ENCODE measurements around the gene SUPT3H. TPM values are rescaled to one million over a fixed set of nuclear protein-coding genes. Genes with fewer than 3 reads are reported as not detected.

The SUPT3H gene
- total and polyA plus RNA-seq, 2 donors from 2014 or later = 10.1 to 12.5 TPM

GRCh38 chr6:45084257-45084656 lies 293.5 kb downstream of the SUPT3H start:
- peaks cover 0 to 2% (median 0%) of the 10 kb centered on the region in 3 donors for H3K9me3 ChIP-seq (ENCODE audit: control insufficient read depth in 2 of 3, insufficient read depth in 1 of 3, low read length in 3 of 3)
- TF ChIP-seq CTCF (IDR thresholded peaks at IDR 0.05; ENCODE audit: borderline replicate concordance, extremely low read depth, insufficient read depth) = no peak
- intact Hi-C loops (cut with DNase I) = no loop called here
- H3K27ac ChIP-seq (ENCODE audit: low read depth in 2 of 2, low read length in 2 of 2) = no peak overlapping the region
- FAIRE-seq (no peak), DNase-seq (no peak)
- no peak overlapping the region for H3K4me3 ChIP-seq (ENCODE audit: low read length in 3 of 3)
- H3K36me3 ChIP-seq (ENCODE audit: control insufficient read depth in 2 of 3, insufficient read depth in 3 of 3, low read length in 3 of 3) = no peaks in the 10 kb centered on the region
- no peak overlapping the region for H3K9ac ChIP-seq (ENCODE audit: low read length in 3 of 3)
- H3K4me1 ChIP-seq (ENCODE audit: control insufficient read depth in 2 of 3, insufficient read depth in 2 of 3, low read depth in 1 of 3, low read length in 3 of 3) = no peaks in the 10 kb centered on the region
- no peaks in the 10 kb centered on the region for H3K27me3 ChIP-seq (ENCODE audit: control insufficient read depth, insufficient read depth, low read length)

GRCh38 chr6:45082091-45082490 lies 295.6 kb downstream of the SUPT3H start:
- H3K27ac ChIP-seq (ENCODE audit: low read depth in 2 of 2, low read length in 2 of 2) = no peak overlapping the region
- H3K9ac ChIP-seq (ENCODE audit: low read length in 3 of 3) = no peak overlapping the region
- FAIRE-seq (no peak), DNase-seq (no peak)
- H3K27me3 ChIP-seq (ENCODE audit: control insufficient read depth, insufficient read depth, low read length) = no peaks in the 10 kb centered on the region
- peaks cover 0 to 14% (median 0%) of the 10 kb centered on the region in 3 donors for H3K9me3 ChIP-seq (ENCODE audit: control insufficient read depth in 2 of 3, insufficient read depth in 1 of 3, low read length in 3 of 3)
- H3K4me1 ChIP-seq (ENCODE audit: control insufficient read depth in 2 of 3, insufficient read depth in 2 of 3, low read depth in 1 of 3, low read length in 3 of 3) = no peaks in the 10 kb centered on the region
- no peak overlapping the region for H3K4me3 ChIP-seq (ENCODE audit: low read length in 3 of 3)
- intact Hi-C loops (cut with DNase I) = no loop called here
- TF ChIP-seq CTCF (IDR thresholded peaks at IDR 0.05; ENCODE audit: borderline replicate concordance, extremely low read depth, insufficient read depth) = no peak
- no peaks in the 10 kb centered on the region for H3K36me3 ChIP-seq (ENCODE audit: control insufficient read depth in 2 of 3, insufficient read depth in 3 of 3, low read length in 3 of 3)

- FAIRE-seq (no peak), DNase-seq (no peak)
- H3K9me3 ChIP-seq (ENCODE audit: control insufficient read depth in 2 of 3, insufficient read depth in 1 of 3, low read length in 3 of 3) = peaks cover 0 to 14% (median 0%) of the 10 kb centered on the region in 3 donors
- H3K36me3 ChIP-seq (ENCODE audit: control insufficient read depth in 2 of 3, insufficient read depth in 3 of 3, low read length in 3 of 3) = no peaks in the 10 kb centered on the region
- no peak overlapping the region for H3K4me3 ChIP-seq (ENCODE audit: low read length in 3 of 3)
- H3K4me1 ChIP-seq (ENCODE audit: control insufficient read depth in 2 of 3, insufficient read depth in 2 of 3, low read depth in 1 of 3, low read length in 3 of 3) = no peaks in the 10 kb centered on the region
- no peak overlapping the region for H3K9ac ChIP-seq (ENCODE audit: low read length in 3 of 3)
- H3K27me3 ChIP-seq (ENCODE audit: control insufficient read depth, insufficient read depth, low read length) = no peaks in the 10 kb centered on the region
- no peak overlapping the region for H3K27ac ChIP-seq (ENCODE audit: low read depth in 2 of 2, low read length in 2 of 2)
- no peak for TF ChIP-seq CTCF (IDR thresholded peaks at IDR 0.05; ENCODE audit: borderline replicate concordance, extremely low read depth, insufficient read depth)
- intact Hi-C loops (cut with DNase I) = no loop called here
These were observed 296.1 kb downstream of the SUPT3H start for GRCh38 chr6:45081634-45082033.

- TF ChIP-seq CTCF (IDR thresholded peaks at IDR 0.05; ENCODE audit: borderline replicate concordance, extremely low read depth, insufficient read depth) = no peak
- H3K36me3 ChIP-seq (ENCODE audit: control insufficient read depth in 2 of 3, insufficient read depth in 3 of 3, low read length in 3 of 3) = no peaks in the 10 kb centered on the region
- H3K4me3 ChIP-seq (ENCODE audit: low read length in 3 of 3) = no peak overlapping the region
- H3K9me3 ChIP-seq (ENCODE audit: control insufficient read depth in 2 of 3, insufficient read depth in 1 of 3, low read length in 3 of 3) = peaks cover 0 to 14% (median 0%) of the 10 kb centered on the region in 3 donors
- no peaks in the 10 kb centered on the region for H3K27me3 ChIP-seq (ENCODE audit: control insufficient read depth, insufficient read depth, low read length)
- FAIRE-seq (no peak), DNase-seq (no peak)
- H3K27ac ChIP-seq (ENCODE audit: low read depth in 2 of 2, low read length in 2 of 2) = no peak overlapping the region
- H3K4me1 ChIP-seq (ENCODE audit: control insufficient read depth in 2 of 3, insufficient read depth in 2 of 3, low read depth in 1 of 3, low read length in 3 of 3) = no peaks in the 10 kb centered on the region
- intact Hi-C loops (cut with DNase I) = no loop called here
- no peak overlapping the region for H3K9ac ChIP-seq (ENCODE audit: low read length in 3 of 3)
These were observed 299.3 kb downstream of the SUPT3H start for GRCh38 chr6:45078432-45078831.
